H1 (cell line): ENCODE results near the gene LCN6. TPM values are rescaled to one million over a fixed set of nuclear protein-coding genes. Genes with fewer than 3 reads are reported as not detected.

ENCODE experiments used
- EZH2 ChIP-seq: fragments of 200-600 bp; sonication (generic); IDR thresholded peaks from 2 replicates; pipeline ENCODE4 v1.7.1; 2012; ENCODE audit warnings: low read depth, mild to moderate bottlenecking, moderate library complexity, low read length, inconsistent platforms; ENCODE audit not compliant: severe bottlenecking
- RNF2 ChIP-seq: fragments of 200-900, 300-1000 bp; sonication (generic); IDR thresholded peaks from 2 replicates; pipeline ENCODE4 v1.7.1; 2016; ENCODE audit warnings: borderline replicate concordance, low read depth, mild to moderate bottlenecking, antibody characterized with exemption, low read length; ENCODE audit not compliant: poor library complexity, severe bottlenecking; ENCODE audit errors: missing control alignments
- RXRA ChIP-seq: IDR thresholded peaks from 2 replicates; pipeline ENCODE4 v1.6.1; 2011; ENCODE audit warnings: low read depth, mild to moderate bottlenecking, low read length, moderate library complexity; ENCODE audit not compliant: insufficient read depth
- SIRT6 ChIP-seq: IDR thresholded peaks from one replicate; pipeline ENCODE4 v1.7.1; 2012; ENCODE audit warnings: low read length, inconsistent platforms
- SIX5 ChIP-seq: IDR thresholded peaks from 2 replicates; pipeline ENCODE4 v1.6.1; 2011; ENCODE audit warnings: mild to moderate bottlenecking, low read depth, low read length
- TBP ChIP-seq: IDR thresholded peaks from 2 replicates; pipeline ENCODE4 v1.6.1; 2011; ENCODE audit warnings: low read depth, low read length, improper control_type of control experiment
- polyA plus RNA-seq, 7 experiments: library from polyadenylated mRNA; depleted of rRNA in 3 of 7; stranded (reverse) in 5 of 7; unstranded in 2 of 7; fragments of >200 nt in 5 of 7; fragments of 200-250 nt in 2 of 7; gene quantifications; 1 replicate in 5 of 7; 2 replicates in 1 of 7; 4 replicates in 1 of 7; pipeline versions ENCODE4 v1.2.1 to v1.2.3, GENCODE V29; 2011 to 2013; ENCODE audit warnings: missing spikeins in 2 of 7, mixed read lengths in 2 of 7
- total RNA-seq: library from RNA; stranded (reverse); fragmentation: NEBNext Ultra II Directional; extraction: Animal tissue kit (Norgen Biotek cat#: 25700); gene quantifications from 2 replicates; pipeline ENCODE4 v1.2.1, GENCODE V29; 2021

The LCN6 gene
- total and polyA plus RNA-seq, 2 of the 8 experiments (the other 6 are each of a cell fraction or from before 2014, with no cell fraction given), result not detected

GRCh38 chr9:136707011-136707410 lies 41.3 kb downstream of the LCN6 start (continued):
- TF ChIP-seq RXRA, result no peak
- TF ChIP-seq SIRT6, result no peak
- TF ChIP-seq TBP, result no peak
- no peak for TF ChIP-seq SIX5
- TF ChIP-seq RNF2, result no peak
- TF ChIP-seq EZH2, result no peak
